ENCODE results near the gene ARFRP1. TPM values are rescaled to one million over a fixed set of nuclear protein-coding genes. Genes with fewer than 3 reads are reported as not detected.

ARFRP1 gene
- total and polyA plus RNA-seq, 2 of the 13 experiments (the other 11 are each of a cell fraction or from before 2014, with no cell fraction given), result 32.0 to 51.1 TPM

GRCh38 chr20:63681609-63682142, 26.1 kb downstream of the ARFRP1 start:
- Histone ChIP-seq H3K4me1 (ENCODE audit: insufficient read depth, low read length) (peaks cover 10% of the 10 kb centered on the region), H3K27me3 (ENCODE audit: control insufficient read depth in 1 of 2, insufficient read depth in 2 of 2, low read length in 2 of 2) (no peaks in the 10 kb centered on the region), H4K20me1 (ENCODE audit: insufficient read depth, low read length) (no peaks in the 10 kb centered on the region), H2AFZ (ENCODE audit: low read length) (no peak overlapping the region), H3K4me2 (ENCODE audit: low read depth, low read length) (no peak overlapping the region), H3K27ac (ENCODE audit: extremely low read length, insufficient read depth, low read length) (no peak overlapping the region), H3K79me2 (ENCODE audit: insufficient read depth, low read length) (no peaks in the 10 kb centered on the region), H3K4me3 (replicated peaks in 1 of 3; ENCODE audit: insufficient read depth in 1 of 3, low read depth in 2 of 3, low read length in 3 of 3) (no peak overlapping the region), H3K9me3 (ENCODE audit: low read length) (no peaks in the 10 kb centered on the region), H3K9ac (ENCODE audit: insufficient read depth, low read depth, low read length) (no peak overlapping the region), H3K36me3 (replicated peaks in 1 of 2; ENCODE audit: control insufficient read depth in 1 of 2, insufficient read depth in 2 of 2, low read length in 2 of 2) (peaks cover 9 to 10% of the 10 kb centered on the region in 2 experiments; a peak in 3 of 5 replicates)
- TF ChIP-seq POLR2A (IDR thresholded peaks at IDR 0.05; ENCODE audit: insufficient read depth in 1 of 2, low read depth in 2 of 2, low read length in 2 of 2) (peak in 1 of 2 experiments; percentile 34; a peak in 1 of 4 replicates), AGO2 (optimal IDR thresholded peaks at IDR 0.05; ENCODE audit: low read depth, low read length) (peak; percentile 78), NRL (CRISPR knock-in tag; IDR thresholded peaks at IDR 0.05; ENCODE audit: borderline replicate concordance) (0 out of 2 replicates have a peak, but pooled peaks have one; percentile 2), ZMAT5 (CRISPR knock-in tag; IDR thresholded peaks at IDR 0.05; ENCODE audit: borderline replicate concordance, low read depth) (no peak), POLR2AphosphoS2 (IDR thresholded peaks at IDR 0.05; ENCODE audit: low read depth, low read length) (no peak)
- in situ Hi-C loops (cut with HindIII; ENCODE audit: extremely low pct_ligation_motif_present, low pct_unique_long_range_greater_than_20kb), result no loop called here
- 95% methylated on average over 8 of the region's 13 CpGs for WGBS (ENCODE audit: low lambda C conversion rate)
- FAIRE-seq (no peak), ATAC-seq (peak; percentile 2; the same call in 2 of the 3 replicates), DNase-seq (ENCODE audit: low spot score) (no peak)
- BruUV-seq (replicated peaks), result no TSS peak
- ChIA-PET CTCF (ENCODE audit: low intra/inter-chr PET ratio, low total read pairs) (no interaction called here), POLR2A (interaction anchor here (0.9 to 1.3 kb wide), 2 partner anchors 31 to 59 kb away, joined by 4 read pairs; no protein-coding TSS in a partner anchor)
- intact Hi-C loops (cut with micrococcal nuclease; ENCODE audit: unreplicated experiment), result no loop called here

- TF ChIP-seq RXRA (CRISPR knock-in tag; IDR thresholded peaks at IDR 0.05) (peak; percentile 6; the same call in 1 of the 2 replicates), POLR2A (IDR thresholded peaks at IDR 0.05; ENCODE audit: insufficient read depth in 1 of 2, low read depth in 2 of 2, low read length in 2 of 2) (peak in 1 of 2 experiments; percentile 25; a peak in 1 of 4 replicates), TRIM22 (IDR thresholded peaks at IDR 0.05) (no peak), AGO2 (optimal IDR thresholded peaks at IDR 0.05; ENCODE audit: low read depth, low read length) (peak; percentile 77)
- CTCF ChIA-PET (ENCODE audit: low intra/inter-chr PET ratio, low total read pairs), result no interaction called here
- Histone ChIP-seq H3K27ac (ENCODE audit: extremely low read length, insufficient read depth, low read length) (no peak overlapping the region), H3K4me3 (replicated peaks in 1 of 3; ENCODE audit: insufficient read depth in 1 of 3, low read depth in 2 of 3, low read length in 3 of 3) (no peak overlapping the region), H3K79me2 (ENCODE audit: insufficient read depth, low read length) (no peaks in the 10 kb centered on the region), H3K9ac (ENCODE audit: insufficient read depth, low read depth, low read length) (no peak overlapping the region), H4K20me1 (ENCODE audit: insufficient read depth, low read length) (no peaks in the 10 kb centered on the region), H2AFZ (ENCODE audit: low read length) (no peak overlapping the region), H3K36me3 (replicated peaks in 1 of 2; ENCODE audit: control insufficient read depth in 1 of 2, insufficient read depth in 2 of 2, low read length in 2 of 2) (peaks cover 12 to 13% of the 10 kb centered on the region in 2 experiments; a peak in 4 of 5 replicates), H3K4me1 (ENCODE audit: insufficient read depth, low read length) (peaks cover 10% of the 10 kb centered on the region), H3K9me3 (ENCODE audit: low read length) (no peaks in the 10 kb centered on the region), H3K4me2 (ENCODE audit: low read depth, low read length) (no peak overlapping the region), H3K27me3 (ENCODE audit: control insufficient read depth in 1 of 2, insufficient read depth in 2 of 2, low read length in 2 of 2) (no peaks in the 10 kb centered on the region)
- 95% methylated on average over 21 of the region's 23 CpGs for WGBS (ENCODE audit: low lambda C conversion rate)
- intact Hi-C loops (cut with micrococcal nuclease; ENCODE audit: unreplicated experiment) (no loop called here), in situ Hi-C loops (cut with HindIII; ENCODE audit: extremely low pct_ligation_motif_present, low pct_unique_long_range_greater_than_20kb) (no loop called here)
- no peak for ATAC-seq
- no TSS peak for BruUV-seq (replicated peaks)
- no peak for DNase-seq (ENCODE audit: low spot score)
- POLR2A ChIA-PET, result no interaction called here
- no peak for FAIRE-seq
Observed at GRCh38 chr20:63680857-63681608, 26.7 kb downstream of the ARFRP1 start.
